Measurements from ENCODE around the gene EYA3.

- no peak for TF ChIP-seq CTCF (IDR thresholded peaks at IDR 0.05; ENCODE audit: extremely low read depth in 1 of 2, insufficient read depth in 1 of 2, low read depth in 1 of 2, low read length in 2 of 2)
- no peak for TF ChIP-seq POLR2A (IDR thresholded peaks at IDR 0.05; ENCODE audit: low read depth, low read length)
- no peak for TF ChIP-seq POLR2AphosphoS5 (IDR thresholded peaks at IDR 0.05; ENCODE audit: insufficient read depth, low read depth, low read length)
- no peak for TF ChIP-seq EZH2 (IDR thresholded peaks at IDR 0.05; ENCODE audit: borderline replicate concordance, low read depth, low read length, severe bottlenecking)
- no peak for TF ChIP-seq GATA2 (IDR thresholded peaks at IDR 0.05; ENCODE audit: insufficient read depth, insufficient read length, low read depth, low read length)
- no peak for TF ChIP-seq MYC (IDR thresholded peaks at IDR 0.05; ENCODE audit: low read depth, low read length)
- TF ChIP-seq MAX (IDR thresholded peaks at IDR 0.05; ENCODE audit: insufficient read depth, insufficient read length), result no peak
- no peak for TF ChIP-seq JUN (IDR thresholded peaks at IDR 0.05; ENCODE audit: borderline replicate concordance, insufficient read depth, insufficient read length, low read depth)
These were observed 44.0 kb downstream of the EYA3 start for GRCh38 chr1:28044399-28044798.

Data from endothelial cell of umbilical vein (primary cell).